Panc1 (cell line): ENCODE measurements around the gene TOP2A.

ENCODE experiments used
- CTCF ChIP-seq: fragments of 450-650 bp; IDR thresholded peaks from 2 replicates; pipeline ENCODE4 v1.5.1; 2017; ENCODE audit warnings: mild to moderate bottlenecking
- POLR2AphosphoS5 ChIP-seq: IDR thresholded peaks from 2 replicates; pipeline ENCODE4 v1.6.1; 2012; ENCODE audit warnings: mild to moderate bottlenecking, low read depth, low read length, moderate library complexity
- REST ChIP-seq, 2 experiments: IDR thresholded peaks; 2 replicates each; pipeline ENCODE4 v1.6.1; 2011 to 2012; ENCODE audit warnings: low read depth in 2 of 2, control low read depth in 1 of 2, low read length in 1 of 2, mild to moderate bottlenecking in 1 of 2, moderate library complexity in 1 of 2; ENCODE audit not compliant: insufficient read depth in 1 of 2
- SIN3A ChIP-seq: IDR thresholded peaks from 2 replicates; pipeline ENCODE4 v1.6.1; 2012; ENCODE audit warnings: low read depth, mild to moderate bottlenecking, low read length, moderate library complexity, borderline replicate concordance; ENCODE audit not compliant: insufficient read depth
- TCF7L2 ChIP-seq: IDR thresholded peaks from 2 replicates; pipeline ENCODE4 v1.6.1; 2011; ENCODE audit warnings: mild to moderate bottlenecking, low read depth, low read length, inconsistent platforms

- no peak for TF ChIP-seq CTCF
- no peak for TF ChIP-seq POLR2AphosphoS5
- no peak for TF ChIP-seq REST (IDR thresholded peaks at IDR 0.05; ENCODE audit: insufficient read depth in 1 of 2, low read depth in 2 of 2, low read length in 1 of 2)
- no peak for TF ChIP-seq SIN3A
- no peak for TF ChIP-seq TCF7L2
These were observed 50.7 kb downstream of the TOP2A start for GRCh38 chr17:40366861-40367518.
